ENCODE results near the gene MGLL. TPM values are rescaled to one million over a fixed set of nuclear protein-coding genes. Genes with fewer than 3 reads are reported as not detected.

The MGLL gene
- total RNA-seq, 2 experiments from 2014 or later: 2.1 to 3.6 TPM

DNA sequence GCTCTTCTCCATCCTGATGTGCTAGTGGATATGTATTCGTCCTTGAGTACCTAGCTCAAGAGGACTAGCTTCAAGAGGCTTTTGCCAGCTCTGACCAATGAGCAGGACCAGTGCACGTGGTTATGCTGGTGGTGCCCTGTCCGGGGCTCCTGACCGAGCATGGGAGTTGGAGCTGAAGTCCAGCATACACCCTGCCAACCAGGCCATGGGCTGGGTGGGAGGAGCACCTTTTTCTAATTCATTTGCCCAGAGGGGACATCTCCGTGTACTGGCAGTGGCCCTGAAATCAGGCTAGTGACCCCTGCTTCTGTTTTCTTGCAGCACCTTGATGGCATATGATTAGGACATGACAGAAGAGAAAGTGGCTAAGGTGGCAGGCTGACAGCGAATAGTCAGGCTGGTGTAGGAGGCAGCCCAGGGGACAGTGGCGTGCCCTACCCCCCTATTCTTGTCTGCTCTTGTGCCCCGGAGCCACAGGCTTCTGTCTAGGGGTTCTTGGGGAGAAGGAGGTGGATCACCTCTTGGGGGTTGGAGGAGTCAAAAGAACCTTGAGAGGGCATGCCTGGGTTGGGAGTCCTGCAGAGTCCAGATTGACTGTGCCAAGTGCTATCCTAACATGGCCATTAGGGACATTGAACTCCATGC is 176.8 kb downstream of the MGLL start:
- H3K4me1 Mint-ChIP-seq: peaks cover 2% of the 10 kb centered on the region
- no peak overlapping the region for H3K4me3 Mint-ChIP-seq
- H3K27me3 Mint-ChIP-seq: no peaks in the 10 kb centered on the region
- no peaks in the 10 kb centered on the region for H3K36me3 Mint-ChIP-seq
- POLR2A ChIA-PET: interaction anchor here (1.2 kb wide), 1 partner anchor 27 kb away, joined by 3 read pairs; no protein-coding TSS in a partner anchor
- H3K9me3 Mint-ChIP-seq: no peaks in the 10 kb centered on the region
- no peak overlapping the region for H3K27ac Mint-ChIP-seq
- ATAC-seq (ENCODE audit: low read depth) (no peak), DNase-seq (no peak)

DNA sequence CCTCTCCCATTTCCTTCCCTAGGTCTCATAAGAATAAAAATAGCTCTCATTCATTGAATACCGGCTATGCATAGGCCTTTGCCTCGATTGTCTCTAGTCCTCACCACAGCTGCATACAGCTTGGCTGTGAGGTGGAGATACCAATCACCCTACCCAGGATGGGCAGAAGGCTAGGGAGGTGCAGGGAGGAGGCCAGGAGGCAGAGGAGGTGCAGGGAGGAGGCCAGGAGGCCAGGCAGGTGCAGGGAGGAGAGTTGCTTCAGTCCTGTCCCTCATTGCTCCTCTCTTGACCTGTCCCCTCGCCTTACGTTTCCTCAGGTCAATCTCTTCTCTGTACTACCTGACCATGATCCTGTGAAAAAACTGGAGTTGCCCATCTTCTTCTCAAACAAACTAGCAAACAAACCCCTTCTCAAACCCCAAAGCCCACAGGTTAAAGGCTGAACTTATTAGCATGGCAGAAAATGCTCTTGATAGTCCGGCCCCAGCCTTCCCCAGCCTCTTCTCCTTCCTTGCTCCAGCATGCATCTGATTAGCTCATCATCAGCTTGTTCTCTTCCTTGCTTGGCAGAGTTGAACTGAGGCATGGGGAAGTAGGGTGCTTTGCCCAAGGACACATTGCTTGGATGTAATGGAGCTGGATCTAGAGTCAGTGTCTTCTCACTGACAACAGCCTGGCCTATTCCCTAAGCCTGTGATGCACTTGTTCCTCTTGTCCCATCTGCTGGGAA is 177.5 kb downstream of the MGLL start:
- Mint-ChIP-seq H3K9me3 (no peaks in the 10 kb centered on the region), H3K27ac (no peak overlapping the region), H3K27me3 (no peaks in the 10 kb centered on the region), H3K4me3 (no peak overlapping the region), H3K36me3 (no peaks in the 10 kb centered on the region), H3K4me1 (peaks cover 3% of the 10 kb centered on the region)
- ATAC-seq (ENCODE audit: low read depth) (no peak), DNase-seq (no peak)
- POLR2A ChIA-PET: interaction anchor here (1.2 kb wide), 1 partner anchor 27 kb away, joined by 3 read pairs; no protein-coding TSS in a partner anchor

DNA sequence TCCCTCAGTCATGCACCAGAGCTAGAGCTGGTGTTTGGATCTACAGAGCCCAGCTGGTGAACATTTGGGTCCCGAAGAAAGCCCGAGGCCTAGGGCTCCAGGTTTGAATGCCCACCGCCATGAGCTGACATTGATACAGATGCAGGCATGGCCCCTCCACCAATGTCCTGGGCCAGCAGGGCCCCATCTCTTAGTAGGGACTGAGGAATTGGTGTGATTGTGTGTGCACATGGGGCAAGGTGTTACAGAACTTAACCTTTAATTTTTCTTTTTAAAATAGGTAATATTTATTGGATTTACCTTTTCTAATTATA is 182.3 kb downstream of the MGLL start:
- POLR2A ChIA-PET: no interaction called here
- no peaks in the 10 kb centered on the region for H3K9me3 Mint-ChIP-seq
- H3K27ac Mint-ChIP-seq: no peak overlapping the region

DNA sequence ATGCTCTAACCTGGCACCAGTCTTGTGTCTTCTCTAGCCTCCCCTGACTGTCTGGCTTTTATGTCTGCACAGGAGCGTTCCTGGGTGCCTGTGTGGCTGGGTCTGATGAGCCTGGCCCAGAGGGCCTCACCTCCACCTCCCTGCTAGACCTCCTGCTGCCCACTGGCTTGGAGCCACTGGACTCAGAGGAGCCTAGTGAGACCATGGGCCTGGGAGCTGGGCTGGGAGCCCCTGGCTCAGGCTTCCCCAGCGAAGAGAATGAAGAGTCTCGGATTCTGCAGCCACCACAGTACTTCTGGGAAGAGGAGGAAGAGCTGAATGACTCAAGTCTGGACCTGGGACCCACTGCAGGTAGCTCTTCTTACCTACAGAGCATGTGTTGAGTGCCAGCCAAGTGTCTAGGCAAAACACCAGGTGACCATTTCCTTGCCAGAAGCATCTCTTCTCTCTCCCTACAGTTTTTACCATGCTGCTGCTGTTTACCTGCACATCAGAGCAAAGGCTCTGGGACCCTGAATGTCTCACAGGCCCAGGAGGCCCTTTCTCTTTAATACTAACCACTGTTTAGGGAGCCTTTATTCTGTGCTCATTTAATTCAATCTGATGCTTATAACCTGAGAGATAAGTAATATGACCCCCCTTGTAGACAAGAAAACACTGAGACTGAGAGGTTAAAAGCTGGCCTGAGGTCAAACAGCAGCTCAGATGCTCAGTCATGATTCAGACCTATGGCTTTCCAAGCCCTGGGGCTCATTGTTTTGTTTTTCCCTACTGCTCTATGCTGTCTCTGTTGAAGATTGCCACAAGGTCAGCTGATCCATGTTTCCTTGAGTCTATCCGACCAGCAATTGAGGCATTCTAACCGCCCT is 182.9 kb downstream of the MGLL start:
- Mint-ChIP-seq H3K4me3 (no peak overlapping the region), H3K27ac (no peak overlapping the region), H3K27me3 (peaks cover 6% of the 10 kb centered on the region), H3K36me3 (no peaks in the 10 kb centered on the region), H3K4me1 (peaks cover 26% of the 10 kb centered on the region), H3K9me3 (no peaks in the 10 kb centered on the region)
- ATAC-seq (ENCODE audit: low read depth) (no peak), DNase-seq (no peak)
- POLR2A ChIA-PET: no interaction called here

More for the DNA sequence above, 182.3 kb downstream of the MGLL start:
- no peaks in the 10 kb centered on the region for H3K36me3 Mint-ChIP-seq
- ATAC-seq (ENCODE audit: low read depth) (no peak), DNase-seq (no peak)
- H3K27me3 Mint-ChIP-seq: peaks cover 5% of the 10 kb centered on the region
- H3K4me3 Mint-ChIP-seq: no peak overlapping the region
- peaks cover 28% of the 10 kb centered on the region for H3K4me1 Mint-ChIP-seq

Other genes with a start within 250 kb of the MGLL start
- 10 to 100 TPM; 33.6 to 33.9 TPM for gene TPRA1, start 231.8 kb downstream of the MGLL start, total RNA-seq
- gene MCM2, start 224.1 kb downstream of the MGLL start, total RNA-seq: 100 to 1,000 TPM; 131 to 140 TPM
- 1 to 10 TPM; 2.2 TPM for gene PODXL2, start 193.3 kb downstream of the MGLL start, total RNA-seq
- 10 to 100 TPM; 63.4 to 65.5 TPM for gene ABTB1, start 149.6 kb downstream of the MGLL start, total RNA-seq
- gene KBTBD12, start 92.7 kb upstream of the MGLL start, total RNA-seq: not detected
- 100 to 1,000 TPM; 119 to 126 TPM for gene SEC61A1, start 229.9 kb upstream of the MGLL start, total RNA-seq

All from activated naive CD8-positive, alpha-beta T cell treated with anti-CD3 and anti-CD28 coated beads, Interleukin-2, amount 10 ng/mL, durations not matched to agents 7 days and 5 days (primary cell).